EL (cell line): Measurements from ENCODE around the gene NIT2.
"Not testable (repeated sequence)": the region's sequence is repeated elsewhere in the genome, so short reads cannot be mapped to it uniquely, and the experiment has no call there.

ENCODE experiments used
- DNase-seq: peaks from one replicate; pipeline ENCODE4 v3.0.0-alpha.2; 2016

The NIT2 gene

GRCh38 chr3:100339786-100340185 is 5.2 kb downstream of the NIT2 start:
- no peak for DNase-seq

GRCh38 chr3:100340527-100340926 is 6.0 kb downstream of the NIT2 start:
- DNase-seq: no peak

- no peak for DNase-seq
Measured at GRCh38 chr3:100348727-100349126, 14.2 kb downstream of the NIT2 start.

GRCh38 chr3:100351770-100352169 is 17.2 kb downstream of the NIT2 start:
- DNase-seq: not testable (repeated sequence)

GRCh38 chr3:100352296-100353231 is 18.0 kb downstream of the NIT2 start:
- DNase-seq: no peak

GRCh38 chr3:100354850-100355249 is 20.3 kb downstream of the NIT2 start:
- no peak for DNase-seq

GRCh38 chr3:100358413-100358812 is 23.9 kb downstream of the NIT2 start:
- no peak for DNase-seq

GRCh38 chr3:100359035-100359434 is 24.5 kb downstream of the NIT2 start:
- no peak for DNase-seq

GRCh38 chr3:100360757-100361496 is 26.4 kb downstream of the NIT2 start:
- no peak for DNase-seq

- no peak for DNase-seq
Measured at GRCh38 chr3:100361897-100362296, 27.3 kb downstream of the NIT2 start.

- DNase-seq: no peak
Measured at GRCh38 chr3:100364421-100364820, 29.9 kb downstream of the NIT2 start.

GRCh38 chr3:100366424-100366823 is 31.9 kb downstream of the NIT2 start:
- no peak for DNase-seq

GRCh38 chr3:100368441-100368840 is 33.9 kb downstream of the NIT2 start:
- DNase-seq: no peak

GRCh38 chr3:100370756-100371155 is 36.2 kb downstream of the NIT2 start:
- peak; percentile 28 for DNase-seq

GRCh38 chr3:100374521-100374920 is 40.0 kb downstream of the NIT2 start:
- DNase-seq: no peak

- no peak for DNase-seq
Measured at GRCh38 chr3:100376301-100376700, 41.7 kb downstream of the NIT2 start.

GRCh38 chr3:100384733-100385525 is 50.4 kb downstream of the NIT2 start:
- DNase-seq: no peak

GRCh38 chr3:100386437-100387074 is 52.0 kb downstream of the NIT2 start:
- peak; percentile 30 for DNase-seq

GRCh38 chr3:100389025-100389424 is 54.5 kb downstream of the NIT2 start:
- DNase-seq: no peak

GRCh38 chr3:100395679-100396431 is 61.3 kb downstream of the NIT2 start:
- no peak for DNase-seq

- no peak for DNase-seq
Measured at GRCh38 chr3:100396967-100397366, 62.4 kb downstream of the NIT2 start.
